K562 (cell line): ENCODE measurements around the gene PLEKHA8. TPM values are rescaled to one million over a fixed set of nuclear protein-coding genes. Genes with fewer than 3 reads are reported as not detected.

Experiments
- CC2D1A ChIP-seq: fragments of 450-650 bp; IDR thresholded peaks from 2 replicates; pipeline ENCODE4 v1.6.1; 2017; ENCODE audit warnings: mild to moderate bottlenecking
- CHAMP1 ChIP-seq: fragments of 450-650 bp; IDR thresholded peaks from 2 replicates; pipeline ENCODE4 v1.6.1; 2016; ENCODE audit warnings: mild to moderate bottlenecking
- DDX20 ChIP-seq: fragments of 450-650 bp; IDR thresholded peaks from 2 replicates; pipeline ENCODE4 v1.6.1; 2016; ENCODE audit warnings: missing genetic modification characterization, low read depth, mild to moderate bottlenecking, missing compliant biosample characterization, moderate library complexity
- EGR1 ChIP-seq: fragments of 450-650 bp; conservative IDR thresholded peaks from 2 replicates; pipeline ENCODE4 v1.6.1; 2017; ENCODE audit warnings: mild to moderate bottlenecking
- ETV5 ChIP-seq: sonication (generic); formaldehyde crosslinking; IDR thresholded peaks from 2 replicates; pipeline ENCODE4 v1.4.0; 2020; ENCODE audit warnings: low read depth, mild to moderate bottlenecking, missing genetic modification reagents
- FOXP1 ChIP-seq: sonication (generic); formaldehyde crosslinking; IDR thresholded peaks from 2 replicates; pipeline ENCODE4 v1.8.0; 2022; ENCODE audit warnings: mild to moderate bottlenecking, missing genetic modification reagents
- GATAD2A ChIP-seq: fragments of 450-650 bp; IDR thresholded peaks from 2 replicates; pipeline ENCODE4 v1.6.1; 2017
- KAT2B ChIP-seq: IDR thresholded peaks from one replicate; pipeline ENCODE4 v1.6.1; 2012; ENCODE audit warnings: low read depth, mild to moderate bottlenecking, control low read depth, inconsistent platforms, low read length, moderate library complexity
- MAFF ChIP-seq: IDR thresholded peaks from 2 replicates; pipeline ENCODE4 v1.6.1; 2012; ENCODE audit warnings: low read length, improper control_type of control experiment
- NR0B1 ChIP-seq: fragments of 450-650 bp; IDR thresholded peaks from one replicate; pipeline ENCODE4 v1.6.1; 2018; ENCODE audit warnings: mild to moderate bottlenecking, moderate library complexity; ENCODE audit not compliant: partially characterized antibody
- PHF8 ChIP-seq: fragments of 200-600 bp; sonication (generic); IDR thresholded peaks from 2 replicates; pipeline ENCODE4 v1.6.1; 2012; ENCODE audit warnings: mixed run types, mild to moderate bottlenecking, inconsistent platforms, low read length, moderate library complexity, borderline replicate concordance
- RBBP5 ChIP-seq: fragments of 200-600 bp; sonication (generic); IDR thresholded peaks from 2 replicates; pipeline ENCODE4 v1.6.1; 2012; ENCODE audit warnings: borderline replicate concordance, mild to moderate bottlenecking, low read length, control low read depth, inconsistent platforms; ENCODE audit not compliant: insufficient read depth, poor library complexity, severe bottlenecking
- RBM14 ChIP-seq: fragments of 200-400 bp; formaldehyde crosslinking; IDR thresholded peaks from 2 replicates; pipeline ENCODE4 v1.6.1; 2018; ENCODE audit warnings: low read depth, mild to moderate bottlenecking, low read length, moderate library complexity, borderline replicate concordance; ENCODE audit not compliant: insufficient read depth
- RCOR1 ChIP-seq, 2 experiments: IDR thresholded peaks; 2 replicates each; pipeline ENCODE4 v1.6.1; 2012; ENCODE audit warnings: low read depth in 2 of 2, low read length in 2 of 2, borderline replicate concordance in 1 of 2, improper control_type of control experiment in 1 of 2
- TCF3 ChIP-seq: sonication (generic); formaldehyde crosslinking; IDR thresholded peaks from 2 replicates; pipeline ENCODE4 v1.4.0; 2020; ENCODE audit warnings: mild to moderate bottlenecking, missing genetic modification reagents
- TEAD2 ChIP-seq: fragments of 450-650 bp; IDR thresholded peaks from 2 replicates; pipeline ENCODE4 v1.6.1; 2016; ENCODE audit warnings: missing genetic modification characterization, control low read depth, missing compliant biosample characterization
- ZBTB34 ChIP-seq: fragments of 250-450 bp; sonication (Bioruptor Pico); IDR thresholded peaks from 2 replicates; pipeline ENCODE4 v1.8.0; 2021; ENCODE audit warnings: mild to moderate bottlenecking, moderate library complexity
- ZKSCAN8 ChIP-seq: fragments of 200-800 bp; sonication (Bioruptor generic); IDR thresholded peaks from 2 replicates; pipeline ENCODE4 v1.6.1; 2016; ENCODE audit warnings: missing genetic modification characterization, missing compliant biosample characterization
- ZNF274 ChIP-seq: IDR thresholded peaks from 2 replicates; pipeline ENCODE4 v1.6.1; 2011; ENCODE audit warnings: low read depth, mild to moderate bottlenecking, low read length, moderate library complexity, borderline replicate concordance
- ZNF79 ChIP-seq: fragments of 250-450 bp; sonication (Bioruptor Pico); IDR thresholded peaks from 2 replicates; pipeline ENCODE4 v1.4.0; 2020; ENCODE audit warnings: low read depth, mild to moderate bottlenecking, moderate library complexity
- polyA plus RNA-seq, 8 experiments: library from polyadenylated mRNA; depleted of rRNA in 4 of 8; stranded (reverse) in 5 of 8; unstranded in 3 of 8; fragments of >200 nt; fragmentation: Nextera tagmentation in 2 of 8; fragmentation: Illumina TruSeq in 1 of 8; extraction: Ambion mirVana in 2 of 8; extraction: Trizol in 1 of 8; gene quantifications; 2 replicates each; pipeline versions ENCODE4 v1.2.1 to v1.2.3, GENCODE V29; 2011 to 2014; ENCODE audit warnings: inconsistent platforms in 1 of 8, missing spikeins in 1 of 8
- total RNA-seq, 7 experiments: library from RNA; depleted of rRNA in 6 of 7; stranded (reverse); fragments of >200 nt in 6 of 7; fragmentation: Illumina TruSeq in 2 of 7; extraction: Trizol in 2 of 7; gene quantifications; 2 replicates each; pipeline versions ENCODE4 v1.2.1 to v1.2.3, GENCODE V29; 2011 to 2021; ENCODE audit warnings: low replicate concordance in 1 of 7

PLEKHA8 gene
- total and polyA plus RNA-seq, 9 of the 15 experiments (the other 6 are each of a cell fraction or from before 2014, with no cell fraction given) = 3.2 to 16.3 (median 11.8) TPM

DNA sequence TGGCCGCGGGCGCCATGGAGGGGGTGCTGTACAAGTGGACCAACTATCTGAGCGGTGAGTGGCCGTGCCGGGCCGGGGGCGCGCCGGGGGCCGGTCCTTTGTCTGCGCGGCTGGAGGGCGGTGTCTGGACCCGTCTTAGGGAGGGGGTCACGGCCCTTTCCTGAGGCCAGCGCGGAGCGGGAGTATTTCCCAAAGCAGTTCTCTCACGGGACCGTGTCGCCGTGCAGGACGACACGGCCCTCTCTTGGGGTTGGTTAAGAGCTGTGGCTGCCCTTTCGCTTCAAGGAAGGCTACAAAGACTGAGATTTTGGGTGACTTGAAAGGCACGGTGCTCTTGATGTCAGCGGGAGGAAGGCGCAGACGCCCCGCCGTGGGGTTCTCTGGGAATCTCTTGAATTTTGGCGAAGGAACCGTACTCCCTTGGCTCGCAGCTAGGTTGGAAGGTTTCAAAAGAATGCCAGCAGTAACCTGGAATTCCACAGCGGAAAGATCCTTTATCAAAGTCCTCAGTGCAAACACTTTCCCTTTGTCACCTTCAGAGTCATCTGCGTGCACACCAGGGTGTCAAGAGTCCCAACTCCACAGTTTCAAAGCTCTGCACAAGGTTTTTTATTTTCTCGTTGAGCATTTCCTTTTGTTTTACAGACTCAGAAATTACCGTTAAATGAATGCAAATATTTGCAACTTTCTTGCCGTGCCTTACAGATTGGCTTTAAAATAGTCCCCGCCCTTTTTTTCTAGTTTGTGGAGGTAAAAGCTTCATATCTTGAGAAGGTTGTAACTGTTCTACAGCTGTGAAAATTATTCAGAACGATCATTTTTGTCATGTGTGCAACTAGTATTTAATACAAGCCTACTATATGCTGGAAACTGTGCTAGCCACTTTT lies 780 bp downstream of the PLEKHA8 start (continued):
- TF ChIP-seq PHF8 (no peak), TCF3 (CRISPR knock-in tag) (no peak), ZNF274 (no peak), EGR1 (0 out of 2 replicates have a peak, but pooled peaks have one; percentile 43), CC2D1A (peak; percentile 72; the same call in 1 of the 2 replicates), ZBTB34 (CRISPR knock-in tag) (no peak), TEAD2 (tag) (no peak), RBM14 (no peak), RCOR1 (IDR thresholded peaks at IDR 0.05; ENCODE audit: borderline replicate concordance in 1 of 2, low read depth in 2 of 2, low read length in 2 of 2) (peak in 1 of 2 experiments; percentile 35; a peak in 1 of 4 replicates), ZKSCAN8 (no peak), NR0B1 (no peak), GATAD2A (no peak), RBBP5 (peak; percentile 69), DDX20 (tag) (no peak), MAFF (no peak), KAT2B (no peak), ZNF79 (no peak), CHAMP1 (no peak), ETV5 (CRISPR knock-in tag) (no peak), FOXP1 (CRISPR knock-in tag) (0 out of 2 replicates have a peak, but pooled peaks have one; percentile 4)
